ENCODE data around the gene SLC35E1. TPM values are rescaled to one million over a fixed set of nuclear protein-coding genes. Genes with fewer than 3 reads are reported as not detected.

The SLC35E1 gene
- polyA plus RNA-seq, 1 of the 3 experiments (the other 2 are of a cell fraction) = 23.5 TPM

- peak overlapping the region in 1 of 2 experiments; percentile 88; a peak in 1 of 4 replicates for H3K27ac ChIP-seq (ENCODE audit: low read depth in 2 of 2, low read length in 1 of 2)
- H3K9me3 ChIP-seq = no peaks in the 10 kb centered on the region
- no peaks in the 10 kb centered on the region for H3K27me3 ChIP-seq (ENCODE audit: insufficient read depth)
- WGBS (ENCODE audit: low lambda C conversion rate) = 57% methylated on average over 12 of the region's 12 CpGs
- H3K9ac ChIP-seq = peak overlapping the region; percentile 95
- peak overlapping the region; percentile 75 to 99 for H3K4me3 ChIP-seq (ENCODE audit: low read depth in 2 of 2, low read length in 1 of 2)
- ChIA-PET POLR2A (no interaction called here), CTCF (no interaction called here)
- H3K4me1 ChIP-seq (ENCODE audit: control insufficient read depth in 1 of 2, insufficient read depth in 2 of 2, low read depth in 1 of 2, low read length in 1 of 2) = peaks cover 14 to 15% of the 10 kb centered on the region in 2 experiments; a peak in 2 of 4 replicates
- H3K4me2 ChIP-seq = peak overlapping the region; percentile 98
- H3F3A ChIP-seq (replicated peaks; ENCODE audit: insufficient read depth) = peaks cover 8% of the 10 kb centered on the region
- H3K9me2 ChIP-seq = no peaks in the 10 kb centered on the region
- H3K79me2 ChIP-seq (ENCODE audit: insufficient read depth) = peaks cover 92% of the 10 kb centered on the region
- peaks cover 56% of the 10 kb centered on the region for H4K20me1 ChIP-seq (ENCODE audit: insufficient read depth)
- no peak overlapping the region for H2AFZ ChIP-seq (ENCODE audit: low read depth)
- no peak for DNase-seq
- peaks cover 17 to 20% of the 10 kb centered on the region in 2 experiments for H3K36me3 ChIP-seq (replicated peaks in 1 of 2; ENCODE audit: control insufficient read depth in 1 of 2, insufficient read depth in 2 of 2, low read length in 1 of 2)
- TF ChIP-seq MXI1 (IDR thresholded peaks at IDR 0.05; ENCODE audit: low read depth, low read length) (no peak), RXRA (IDR thresholded peaks at IDR 0.05; ENCODE audit: borderline replicate concordance, low read depth) (no peak)
Observed at GRCh38 chr19:16540948-16541347, 31.3 kb downstream of the SLC35E1 start.

- H3K9me3 ChIP-seq = no peaks in the 10 kb centered on the region
- H4K20me1 ChIP-seq (ENCODE audit: insufficient read depth) = peaks cover 72% of the 10 kb centered on the region
- peak; percentile 28 for DNase-seq
- H3K9ac ChIP-seq = no peak overlapping the region
- H3K4me3 ChIP-seq (ENCODE audit: low read depth in 2 of 2, low read length in 1 of 2) = no peak overlapping the region
- H3K27me3 ChIP-seq (ENCODE audit: insufficient read depth) = no peaks in the 10 kb centered on the region
- ChIA-PET CTCF (no interaction called here), POLR2A (no interaction called here)
- peaks cover 86% of the 10 kb centered on the region for H3K79me2 ChIP-seq (ENCODE audit: insufficient read depth)
- no peak overlapping the region for H2AFZ ChIP-seq (ENCODE audit: low read depth)
- WGBS (ENCODE audit: low lambda C conversion rate) = 93% methylated on average over 13 of the region's 13 CpGs
- H3K4me1 ChIP-seq (ENCODE audit: control insufficient read depth in 1 of 2, insufficient read depth in 2 of 2, low read depth in 1 of 2, low read length in 1 of 2) = peaks cover 6 to 10% of the 10 kb centered on the region in 2 experiments; a peak in 2 of 4 replicates
- TF ChIP-seq ZBTB33 (IDR thresholded peaks at IDR 0.05; ENCODE audit: borderline replicate concordance, low read depth) = no peak
- no peak for TF ChIP-seq GATA2 (CRISPR knock-in tag; IDR thresholded peaks at IDR 0.05)
- TF ChIP-seq RXRA (IDR thresholded peaks at IDR 0.05; ENCODE audit: borderline replicate concordance, low read depth) = no peak
- no peak for TF ChIP-seq ELF1 (IDR thresholded peaks at IDR 0.05)
- TF ChIP-seq MXI1 (IDR thresholded peaks at IDR 0.05; ENCODE audit: low read depth, low read length) = no peak
- TF ChIP-seq POLR2AphosphoS5 (IDR thresholded peaks at IDR 0.05; ENCODE audit: low read depth, low read length) = no peak
- no peak for TF ChIP-seq RFX5 (IDR thresholded peaks at IDR 0.05; ENCODE audit: low read length)
- no peak for TF ChIP-seq FOXJ3 (CRISPR knock-in tag; IDR thresholded peaks at IDR 0.05)
- no peaks in the 10 kb centered on the region for H3F3A ChIP-seq (replicated peaks; ENCODE audit: insufficient read depth)
- no peaks in the 10 kb centered on the region for H3K9me2 ChIP-seq
- H3K4me2 ChIP-seq = no peak overlapping the region
- H3K27ac ChIP-seq (ENCODE audit: low read depth in 2 of 2, low read length in 1 of 2) = no peak overlapping the region
- H3K36me3 ChIP-seq (replicated peaks in 1 of 2; ENCODE audit: control insufficient read depth in 1 of 2, insufficient read depth in 2 of 2, low read length in 1 of 2) = peaks cover 25 to 44% of the 10 kb centered on the region in 2 experiments
Observed at GRCh38 chr19:16537111-16537510, 35.1 kb downstream of the SLC35E1 start.

- H2AFZ ChIP-seq (ENCODE audit: low read depth) = no peak overlapping the region
- no peaks in the 10 kb centered on the region for H3K27me3 ChIP-seq (ENCODE audit: insufficient read depth)
- H3K36me3 ChIP-seq (replicated peaks in 1 of 2; ENCODE audit: control insufficient read depth in 1 of 2, insufficient read depth in 2 of 2, low read length in 1 of 2) = peaks cover 25 to 53% of the 10 kb centered on the region in 2 experiments
- no peak overlapping the region for H3K9ac ChIP-seq
- peak; percentile 37 for DNase-seq
- peaks cover 65% of the 10 kb centered on the region for H4K20me1 ChIP-seq (ENCODE audit: insufficient read depth)
- H3K4me2 ChIP-seq = no peak overlapping the region
- no peak overlapping the region for H3K27ac ChIP-seq (ENCODE audit: low read depth in 2 of 2, low read length in 1 of 2)
- H3K4me3 ChIP-seq (ENCODE audit: low read depth in 2 of 2, low read length in 1 of 2) = no peak overlapping the region
- H3F3A ChIP-seq (replicated peaks; ENCODE audit: insufficient read depth) = no peaks in the 10 kb centered on the region
- CTCF ChIA-PET = no interaction called here
- WGBS (ENCODE audit: low lambda C conversion rate) = 90% methylated on average over 8 of the region's 9 CpGs
- H3K4me1 ChIP-seq (ENCODE audit: control insufficient read depth in 1 of 2, insufficient read depth in 2 of 2, low read depth in 1 of 2, low read length in 1 of 2) = peaks cover 6 to 7% of the 10 kb centered on the region in 2 experiments; a peak in 2 of 4 replicates
- H3K79me2 ChIP-seq (ENCODE audit: insufficient read depth) = peaks cover 80% of the 10 kb centered on the region
- H3K9me2 ChIP-seq = no peaks in the 10 kb centered on the region
- H3K9me3 ChIP-seq = no peaks in the 10 kb centered on the region
- POLR2A ChIA-PET = interaction anchor here (1.2 kb wide), 1 partner anchor 18 kb away, joined by 5 read pairs; no protein-coding TSS in a partner anchor
- TF ChIP-seq USF1 (IDR thresholded peaks at IDR 0.05; ENCODE audit: borderline replicate concordance, low read depth) (no peak), CTCF (IDR thresholded peaks at IDR 0.05) (no peak), NFIC (IDR thresholded peaks at IDR 0.05; ENCODE audit: borderline replicate concordance) (no peak), RAD21 (IDR thresholded peaks at IDR 0.05; ENCODE audit: low read length) (no peak), RFX5 (IDR thresholded peaks at IDR 0.05; ENCODE audit: low read length) (no peak), RXRA (IDR thresholded peaks at IDR 0.05; ENCODE audit: borderline replicate concordance, low read depth) (no peak), REST (IDR thresholded peaks at IDR 0.05; ENCODE audit: low read depth, low read length) (no peak), POLR2AphosphoS5 (IDR thresholded peaks at IDR 0.05; ENCODE audit: low read depth, low read length) (no peak)
Observed at GRCh38 chr19:16536130-16536529, 36.1 kb downstream of the SLC35E1 start.
